ENCODE results near the gene SEMA3D.
"Not testable (repeated sequence)": the region's sequence is repeated elsewhere in the genome, so short reads cannot be mapped to it uniquely, and the experiment has no call there.

Gene SEMA3D

GRCh38 chr7:84997626-84998025 is 189.2 kb downstream of the SEMA3D start:
- Histone ChIP-seq H3K4me3 (ENCODE audit: low read depth, low read length) (no peak overlapping the region), H3K9me3 (ENCODE audit: control insufficient read depth, insufficient read depth, low read length) (no peaks in the 10 kb centered on the region), H3K27me3 (ENCODE audit: control insufficient read depth, insufficient read depth, low read length) (no peaks in the 10 kb centered on the region), H3K27ac (ENCODE audit: low read depth, low read length) (no peak overlapping the region), H3K36me3 (ENCODE audit: control insufficient read depth, insufficient read depth, low read length) (no peaks in the 10 kb centered on the region), H3K4me1 (ENCODE audit: control insufficient read depth, insufficient read depth, low read length) (peaks cover 50% of the 10 kb centered on the region), H3K9ac (ENCODE audit: low read depth, low read length) (no peak overlapping the region)

GRCh38 chr7:84992954-84993353 is 193.9 kb downstream of the SEMA3D start:
- not testable (repeated sequence) for H3K36me3 ChIP-seq (ENCODE audit: control insufficient read depth, insufficient read depth, low read length); H3K27ac ChIP-seq (ENCODE audit: low read depth, low read length); H3K9me3 ChIP-seq (ENCODE audit: control insufficient read depth, insufficient read depth, low read length); H3K9ac ChIP-seq (ENCODE audit: low read depth, low read length); H3K4me1 ChIP-seq (ENCODE audit: control insufficient read depth, insufficient read depth, low read length); H3K27me3 ChIP-seq (ENCODE audit: control insufficient read depth, insufficient read depth, low read length); H3K4me3 ChIP-seq (ENCODE audit: low read depth, low read length)

DNA sequence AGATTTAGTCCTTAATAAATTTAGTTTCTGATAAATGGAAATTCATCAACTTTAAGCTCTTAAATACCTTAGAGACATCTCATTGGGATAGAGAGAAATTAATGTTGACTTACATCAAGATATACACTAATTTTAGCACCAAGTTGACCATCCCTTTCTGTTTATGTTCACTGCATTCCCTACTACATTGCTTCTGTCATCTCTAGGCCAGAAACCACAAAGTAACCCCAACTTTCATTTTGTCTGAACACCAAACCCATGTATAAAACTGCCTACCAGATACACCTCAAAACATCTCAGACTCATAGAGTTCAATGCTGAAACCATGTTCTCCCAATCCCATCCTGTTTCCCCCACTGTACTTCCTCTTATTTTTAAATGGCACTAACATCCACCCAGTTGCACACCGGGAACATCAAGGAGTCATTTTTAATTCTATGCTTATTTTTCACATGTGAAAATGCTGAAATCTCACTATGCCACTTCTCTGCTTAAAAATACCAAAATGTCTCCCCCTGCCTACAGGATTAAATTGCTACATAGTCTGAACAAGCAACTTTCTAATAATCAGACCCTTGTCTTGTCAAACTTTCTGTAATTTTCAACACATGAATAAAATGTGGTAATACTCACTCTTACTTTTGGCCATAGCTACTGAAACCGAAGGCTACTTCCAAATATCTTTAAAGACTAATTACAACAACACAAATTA is 201.6 kb downstream of the SEMA3D start:
- H3K4me1 ChIP-seq (ENCODE audit: control insufficient read depth, insufficient read depth, low read length): no peaks in the 10 kb centered on the region
- H3K9ac ChIP-seq (ENCODE audit: low read depth, low read length): no peak overlapping the region
- no peak overlapping the region for H3K27ac ChIP-seq (ENCODE audit: low read depth, low read length)
- H3K27me3 ChIP-seq (ENCODE audit: control insufficient read depth, insufficient read depth, low read length): no peaks in the 10 kb centered on the region
- no peaks in the 10 kb centered on the region for H3K9me3 ChIP-seq (ENCODE audit: control insufficient read depth, insufficient read depth, low read length)
- H3K4me3 ChIP-seq (ENCODE audit: low read depth, low read length): no peak overlapping the region
- no peaks in the 10 kb centered on the region for H3K36me3 ChIP-seq (ENCODE audit: control insufficient read depth, insufficient read depth, low read length)

- H3K27me3 ChIP-seq (ENCODE audit: control insufficient read depth, insufficient read depth, low read length): no peaks in the 10 kb centered on the region
- H3K9me3 ChIP-seq (ENCODE audit: control insufficient read depth, insufficient read depth, low read length): no peaks in the 10 kb centered on the region
- no peak overlapping the region for H3K4me3 ChIP-seq (ENCODE audit: low read depth, low read length)
- no peaks in the 10 kb centered on the region for H3K4me1 ChIP-seq (ENCODE audit: control insufficient read depth, insufficient read depth, low read length)
- H3K27ac ChIP-seq (ENCODE audit: low read depth, low read length): no peak overlapping the region
- no peak overlapping the region for H3K9ac ChIP-seq (ENCODE audit: low read depth, low read length)
- H3K36me3 ChIP-seq (ENCODE audit: control insufficient read depth, insufficient read depth, low read length): no peaks in the 10 kb centered on the region
Observed at GRCh38 chr7:84982199-84982598, 204.7 kb downstream of the SEMA3D start.

DNA sequence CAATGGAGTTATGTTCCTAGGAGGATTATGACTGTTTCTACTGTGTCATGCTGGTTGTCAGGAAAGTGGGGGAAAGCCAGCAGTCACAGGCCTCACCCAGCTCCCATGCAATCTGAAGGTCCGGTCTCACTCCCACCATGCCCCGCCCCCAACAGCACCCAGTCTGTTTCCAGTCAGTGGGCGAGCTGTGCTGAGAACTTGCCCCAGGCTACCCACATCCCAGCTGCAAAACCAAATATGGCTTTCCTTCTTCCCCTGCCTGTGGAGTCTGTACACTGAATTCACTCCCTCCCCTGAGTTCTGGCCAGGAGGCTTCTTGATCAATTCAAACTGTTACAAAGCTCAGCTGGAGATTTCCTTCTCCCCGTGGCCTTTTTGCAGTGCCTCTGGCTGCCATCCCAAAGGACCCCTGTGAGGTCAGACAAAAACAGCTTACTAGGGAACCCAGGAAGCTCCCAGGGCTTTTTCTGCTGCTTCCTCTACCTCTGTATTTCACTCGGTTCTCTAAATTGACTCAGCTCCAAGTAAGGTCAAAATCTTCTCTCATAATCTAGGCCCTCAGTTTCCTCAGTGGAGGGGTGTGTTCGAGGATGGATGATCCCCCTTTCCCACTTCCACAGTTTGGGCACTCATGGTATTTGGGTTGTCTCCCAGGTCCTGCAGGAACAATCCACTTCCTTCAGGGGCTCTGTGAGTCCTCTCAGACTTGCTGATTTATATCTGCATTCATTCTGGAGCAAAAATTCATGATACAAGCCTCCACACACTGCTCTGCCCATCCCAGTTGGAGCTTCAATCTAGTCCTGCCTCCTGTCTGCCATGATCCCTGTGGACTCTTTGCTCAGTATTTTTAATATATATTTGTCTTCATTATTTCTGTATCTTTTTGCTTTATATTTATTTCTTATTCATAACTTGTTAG is 205.5 kb downstream of the SEMA3D start:
- no peaks in the 10 kb centered on the region for H3K4me1 ChIP-seq (ENCODE audit: control insufficient read depth, insufficient read depth, low read length)
- no peak overlapping the region for H3K9ac ChIP-seq (ENCODE audit: low read depth, low read length)
- H3K36me3 ChIP-seq (ENCODE audit: control insufficient read depth, insufficient read depth, low read length): no peaks in the 10 kb centered on the region
- H3K4me3 ChIP-seq (ENCODE audit: low read depth, low read length): no peak overlapping the region
- H3K27me3 ChIP-seq (ENCODE audit: control insufficient read depth, insufficient read depth, low read length): no peaks in the 10 kb centered on the region
- no peaks in the 10 kb centered on the region for H3K9me3 ChIP-seq (ENCODE audit: control insufficient read depth, insufficient read depth, low read length)
- no peak overlapping the region for H3K27ac ChIP-seq (ENCODE audit: low read depth, low read length)

GRCh38 chr7:84975586-84976185 is 211.2 kb downstream of the SEMA3D start:
- Histone ChIP-seq H3K36me3 (ENCODE audit: control insufficient read depth, insufficient read depth, low read length) (no peaks in the 10 kb centered on the region), H3K27ac (ENCODE audit: low read depth, low read length) (no peak overlapping the region), H3K4me1 (ENCODE audit: control insufficient read depth, insufficient read depth, low read length) (no peaks in the 10 kb centered on the region), H3K9ac (ENCODE audit: low read depth, low read length) (no peak overlapping the region), H3K27me3 (ENCODE audit: control insufficient read depth, insufficient read depth, low read length) (no peaks in the 10 kb centered on the region), H3K4me3 (ENCODE audit: low read depth, low read length) (no peak overlapping the region), H3K9me3 (ENCODE audit: control insufficient read depth, insufficient read depth, low read length) (no peaks in the 10 kb centered on the region)

DNA sequence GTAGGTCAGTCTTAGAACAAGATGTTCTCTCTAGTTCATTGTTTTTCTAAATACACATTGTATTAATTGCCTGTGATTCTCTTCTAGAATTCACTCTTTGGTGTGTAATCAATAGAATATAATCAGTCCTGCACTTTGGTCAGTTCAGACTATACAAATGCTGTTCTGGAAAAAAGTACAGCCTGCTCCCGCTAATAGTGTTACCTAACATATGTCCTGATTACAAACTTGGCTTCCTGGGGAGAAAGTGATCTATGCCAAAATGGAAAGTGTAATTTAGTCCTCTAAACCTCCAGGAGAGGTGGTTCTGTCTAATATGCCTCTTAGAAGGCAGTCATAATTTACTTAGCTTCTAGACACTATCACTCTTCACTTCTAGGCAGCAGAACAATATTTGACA is 215.5 kb downstream of the SEMA3D start:
- Histone ChIP-seq H3K36me3 (ENCODE audit: control insufficient read depth, insufficient read depth, low read length) (no peaks in the 10 kb centered on the region), H3K27me3 (ENCODE audit: control insufficient read depth, insufficient read depth, low read length) (no peaks in the 10 kb centered on the region), H3K4me1 (ENCODE audit: control insufficient read depth, insufficient read depth, low read length) (no peaks in the 10 kb centered on the region), H3K27ac (ENCODE audit: low read depth, low read length) (no peak overlapping the region), H3K9ac (ENCODE audit: low read depth, low read length) (no peak overlapping the region), H3K4me3 (ENCODE audit: low read depth, low read length) (no peak overlapping the region), H3K9me3 (ENCODE audit: control insufficient read depth, insufficient read depth, low read length) (no peaks in the 10 kb centered on the region)

- no peak overlapping the region for H3K27ac ChIP-seq (ENCODE audit: low read depth, low read length)
- no peak overlapping the region for H3K9ac ChIP-seq (ENCODE audit: low read depth, low read length)
- no peaks in the 10 kb centered on the region for H3K27me3 ChIP-seq (ENCODE audit: control insufficient read depth, insufficient read depth, low read length)
- no peak overlapping the region for H3K4me3 ChIP-seq (ENCODE audit: low read depth, low read length)
- H3K36me3 ChIP-seq (ENCODE audit: control insufficient read depth, insufficient read depth, low read length): no peaks in the 10 kb centered on the region
- H3K9me3 ChIP-seq (ENCODE audit: control insufficient read depth, insufficient read depth, low read length): no peaks in the 10 kb centered on the region
- H3K4me1 ChIP-seq (ENCODE audit: control insufficient read depth, insufficient read depth, low read length): no peaks in the 10 kb centered on the region
Observed at GRCh38 chr7:84970670-84971069, 216.2 kb downstream of the SEMA3D start.

GRCh38 chr7:84953234-84953633 is 233.6 kb downstream of the SEMA3D start:
- no peak overlapping the region for H3K4me3 ChIP-seq (ENCODE audit: low read depth, low read length)
- H3K4me1 ChIP-seq (ENCODE audit: control insufficient read depth, insufficient read depth, low read length): 0 out of 2 replicates have a peak, but pooled peaks cover 5% of the 10 kb centered on the region
- no peaks in the 10 kb centered on the region for H3K27me3 ChIP-seq (ENCODE audit: control insufficient read depth, insufficient read depth, low read length)
- H3K27ac ChIP-seq (ENCODE audit: low read depth, low read length): no peak overlapping the region
- no peak overlapping the region for H3K9ac ChIP-seq (ENCODE audit: low read depth, low read length)
- H3K9me3 ChIP-seq (ENCODE audit: control insufficient read depth, insufficient read depth, low read length): no peaks in the 10 kb centered on the region
- no peaks in the 10 kb centered on the region for H3K36me3 ChIP-seq (ENCODE audit: control insufficient read depth, insufficient read depth, low read length)

DNA sequence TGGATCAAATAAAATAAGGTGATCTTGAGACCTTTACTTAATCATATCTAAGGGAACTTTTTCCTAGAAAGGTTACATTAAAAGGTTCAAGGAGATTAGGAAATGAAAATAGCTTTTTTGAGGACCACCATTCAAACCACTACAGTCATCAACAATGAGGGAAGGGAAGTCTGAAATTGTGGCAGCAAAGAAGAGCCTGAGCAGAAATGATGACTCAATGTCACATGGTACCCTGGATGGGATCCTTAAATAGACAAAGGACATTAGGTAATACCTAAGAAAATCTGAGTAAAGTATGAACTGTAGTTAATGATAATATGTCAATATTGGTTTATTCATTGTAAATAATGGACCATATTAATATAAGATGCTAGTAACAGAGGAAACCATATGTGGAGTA is 236.0 kb downstream of the SEMA3D start:
- Histone ChIP-seq H3K4me3 (ENCODE audit: low read depth, low read length) (no peak overlapping the region), H3K27me3 (ENCODE audit: control insufficient read depth, insufficient read depth, low read length) (no peaks in the 10 kb centered on the region), H3K9ac (ENCODE audit: low read depth, low read length) (no peak overlapping the region), H3K4me1 (ENCODE audit: control insufficient read depth, insufficient read depth, low read length) (0 out of 2 replicates have a peak, but pooled peaks cover 5% of the 10 kb centered on the region), H3K36me3 (ENCODE audit: control insufficient read depth, insufficient read depth, low read length) (no peaks in the 10 kb centered on the region), H3K9me3 (ENCODE audit: control insufficient read depth, insufficient read depth, low read length) (no peaks in the 10 kb centered on the region), H3K27ac (ENCODE audit: low read depth, low read length) (no peak overlapping the region)

GRCh38 chr7:84949501-84949900 is 237.4 kb downstream of the SEMA3D start:
- no peak overlapping the region for H3K4me3 ChIP-seq (ENCODE audit: low read depth, low read length)
- H3K4me1 ChIP-seq (ENCODE audit: control insufficient read depth, insufficient read depth, low read length): 0 out of 2 replicates have a peak, but pooled peaks cover 5% of the 10 kb centered on the region
- no peaks in the 10 kb centered on the region for H3K36me3 ChIP-seq (ENCODE audit: control insufficient read depth, insufficient read depth, low read length)
- H3K9me3 ChIP-seq (ENCODE audit: control insufficient read depth, insufficient read depth, low read length): no peaks in the 10 kb centered on the region
- H3K27me3 ChIP-seq (ENCODE audit: control insufficient read depth, insufficient read depth, low read length): no peaks in the 10 kb centered on the region
- no peak overlapping the region for H3K27ac ChIP-seq (ENCODE audit: low read depth, low read length)
- no peak overlapping the region for H3K9ac ChIP-seq (ENCODE audit: low read depth, low read length)
